GM12878 (cell line): ENCODE results near the gene THBS1. TPM values are rescaled to one million over a fixed set of nuclear protein-coding genes. Genes with fewer than 3 reads are reported as not detected.
A peak's percentile ranks its signal among the peaks of the same experiment; 100 is the strongest.

Source experiments
- ATAC-seq: fragments of 200-7000 bp; cut with Tn5 transposase; 3 replicates; pipeline ENCODE4 v1.9.1; 2020; ENCODE audit warnings: mild to moderate bottlenecking, moderate library complexity
- BruUV-seq: library from RNA; stranded (reverse); fragments of 400-500 nt; replicated peaks from 2 replicates; lab custom pipeline; 2021; lab: Mats Ljungman, UMichigan
- CTCF ChIA-PET: fragments of 300-600 bp; sonication (Branson Sonifier 250); formaldehyde crosslinking; extraction: SDS; loops from one replicate; lab custom pipeline; 2021; ENCODE audit warnings: inconsistent platforms; lab: Yijun Ruan, JAX
- POLR2A ChIA-PET: fragments of 350-600 bp; formaldehyde crosslinking; extraction: SDS; loops from one replicate; lab custom pipeline; 2021; ENCODE audit warnings: inconsistent platforms; lab: Charles Lee
- RAD21 ChIA-PET: fragments of 300-600 bp; sonication (Branson Sonifier 250); formaldehyde crosslinking; loops from one replicate; lab custom pipeline; 2023; ENCODE audit warnings: antibody characterized with exemption; ENCODE audit not compliant: unreplicated experiment; lab: Charles Lee
- SMC1A ChIA-PET: fragments of 300-600 bp; sonication (Branson Sonifier 250); formaldehyde crosslinking; loops from one replicate; lab custom pipeline; 2023; ENCODE audit not compliant: unreplicated experiment, uncharacterized antibody; lab: Charles Lee
- DNase-seq: peaks from one replicate; pipeline ENCODE4 v3.0.0-alpha.2; 2011; ENCODE audit warnings: low read depth, low spot score
- FAIRE-seq: peaks from 3 replicates; lab custom pipeline; 2011; peaks lifted over from hg19 to GRCh38; lab: Jason Lieb, UNC
- H2AFZ ChIP-seq: 2 replicates; pipeline ENCODE4 v1.6.0; 2011; ENCODE audit warnings: low read depth, low read length, control low read depth; ENCODE audit not compliant: control insufficient read depth
- H3K27ac ChIP-seq: 2 replicates; pipeline ENCODE4 v1.5.1; 2011; ENCODE audit warnings: control low read depth; ENCODE audit not compliant: control insufficient read depth, insufficient read depth
- H3K27me3 ChIP-seq, 2 experiments: replicated peaks in 1 of 2; 2 replicates each; pipeline versions ENCODE4 v1.6.0 to v1.6.1; 2011; ENCODE audit warnings: low read length in 1 of 2; ENCODE audit not compliant: control insufficient read depth in 2 of 2, insufficient read depth in 2 of 2
- H3K36me3 ChIP-seq, 2 experiments: 2 replicates each; pipeline ENCODE4 v1.5.1; 2011; ENCODE audit warnings: low read length in 1 of 2; ENCODE audit not compliant: control insufficient read depth in 2 of 2, insufficient read depth in 2 of 2
- H3K4me1 ChIP-seq: 2 replicates; pipeline ENCODE4 v1.6.1; 2011; ENCODE audit warnings: mild to moderate bottlenecking, low read length, moderate library complexity, mixed read lengths; ENCODE audit not compliant: control insufficient read depth, insufficient read depth
- H3K4me2 ChIP-seq: 2 replicates; pipeline ENCODE4 v1.6.0; 2011; ENCODE audit warnings: control low read depth; ENCODE audit not compliant: control insufficient read depth, insufficient read depth
- H3K4me3 ChIP-seq: fragments of 200-600 bp; sonication (generic); 2 replicates; pipeline ENCODE4 v1.5.1; 2016
- H3K79me2 ChIP-seq: 2 replicates; pipeline ENCODE4 v1.6.0; 2011; ENCODE audit warnings: low read length; ENCODE audit not compliant: control insufficient read depth, insufficient read depth
- H3K9ac ChIP-seq: 2 replicates; pipeline ENCODE4 v1.8.0; 2011; ENCODE audit warnings: low read length, control low read depth, mixed read lengths; ENCODE audit not compliant: control insufficient read depth, insufficient read depth
- H3K9me3 ChIP-seq: replicated peaks from 3 replicates; pipeline ENCODE4 v1.5.1; 2011; ENCODE audit warnings: mild to moderate bottlenecking, low read length; ENCODE audit not compliant: control insufficient read depth, insufficient read depth
- H4K20me1 ChIP-seq: 2 replicates; pipeline ENCODE4 v1.6.0; 2011; ENCODE audit not compliant: control insufficient read depth, insufficient read depth
- ATF7 ChIP-seq: fragments of 450-650 bp; IDR thresholded peaks from 2 replicates; pipeline ENCODE4 v1.6.1; 2016; ENCODE audit warnings: low read depth, mild to moderate bottlenecking
- BHLHE40 ChIP-seq, 2 experiments: fragments of 450-650 bp in 1 of 2; IDR thresholded peaks; 2 replicates each; pipeline ENCODE4 v1.6.1; 2011 to 2017; ENCODE audit warnings: low read depth in 2 of 2, borderline replicate concordance in 1 of 2, improper control_type of control experiment in 1 of 2, low read length in 1 of 2, mild to moderate bottlenecking in 1 of 2
- EZH2 ChIP-seq: IDR thresholded peaks from 2 replicates; pipeline ENCODE4 v1.6.1; 2012; ENCODE audit warnings: low read depth, mild to moderate bottlenecking, control low read depth, inconsistent platforms, low read length, borderline replicate concordance; ENCODE audit not compliant: control insufficient read depth
- GABPA ChIP-seq: IDR thresholded peaks from 2 replicates; pipeline ENCODE4 v1.6.1; 2014; ENCODE audit warnings: antibody characterized with exemption, low read depth, mild to moderate bottlenecking, inconsistent platforms
- JUNB ChIP-seq: IDR thresholded peaks from 2 replicates; pipeline ENCODE4 v1.6.1; 2016; ENCODE audit warnings: antibody characterized with exemption, mild to moderate bottlenecking
- JUND ChIP-seq: IDR thresholded peaks from 2 replicates; pipeline ENCODE4 v1.6.1; 2012; ENCODE audit warnings: low read depth, mild to moderate bottlenecking, low read length, improper control_type of control experiment, moderate library complexity
- MYC ChIP-seq: IDR thresholded peaks from 2 replicates; pipeline ENCODE4 v1.6.1; 2011; ENCODE audit warnings: mild to moderate bottlenecking, low read length, moderate library complexity, inconsistent platforms; ENCODE audit not compliant: insufficient read depth, insufficient replicate concordance, insufficient read length, severe bottlenecking
- NBN ChIP-seq: fragments of 450-650 bp; IDR thresholded peaks from 2 replicates; pipeline ENCODE4 v1.6.1; 2016
- PAX5 ChIP-seq: IDR thresholded peaks from 2 replicates; pipeline ENCODE4 v1.6.1; 2011; ENCODE audit warnings: low read depth, low read length, borderline replicate concordance
- RAD51 ChIP-seq: fragments of 450-650 bp; IDR thresholded peaks from 2 replicates; pipeline ENCODE4 v1.6.1; 2016; ENCODE audit warnings: moderate library complexity, mild to moderate bottlenecking, inconsistent platforms
- RB1 ChIP-seq: fragments of 450-650 bp; formaldehyde crosslinking; IDR thresholded peaks from 2 replicates; pipeline ENCODE4 v1.6.1; 2017; ENCODE audit warnings: mild to moderate bottlenecking, borderline replicate concordance
- RELA ChIP-seq: fragments of 450-650 bp; IDR thresholded peaks from 2 replicates; pipeline ENCODE4 v1.8.0; 2014; ENCODE audit warnings: borderline replicate concordance; ENCODE audit not compliant: partially characterized antibody
- ZNF274 ChIP-seq: IDR thresholded peaks from one replicate; pipeline ENCODE4 v1.8.0; 2011; ENCODE audit not compliant: insufficient read length, insufficient read depth
- ZNF384 ChIP-seq: IDR thresholded peaks from 2 replicates; pipeline ENCODE4 v1.6.1; 2012; ENCODE audit warnings: low read depth, mild to moderate bottlenecking, low read length, improper control_type of control experiment, borderline replicate concordance
- WGBS: methylation state at CpG from one replicate; pipeline ENCODE4 v1.1.6; 2016; ENCODE audit warnings: low lambda C conversion rate; ENCODE audit not compliant: insufficient replicate concordance, insufficient coverage; ENCODE audit errors: missing lambda C conversion rate; 5-methylcytosine and 5-hydroxymethylcytosine counted together
- in situ Hi-C: fragments of 300-500 bp; cut with MboI; formaldehyde crosslinking; loops from 9 replicates; pipeline ENCODE4 v1.14.3; 2018; ENCODE audit warnings: mixed read lengths
- intact Hi-C: fragments of 100-400 bp; cut with micrococcal nuclease; formaldehyde crosslinking; loops from one replicate; pipeline ENCODE4 v1.14.2; 2022; ENCODE audit not compliant: unreplicated experiment
- polyA plus RNA-seq, 11 experiments: library from polyadenylated mRNA; depleted of rRNA in 4 of 11; unstranded in 6 of 11; stranded (reverse) in 5 of 11; fragments of >200 nt; fragmentation: Nextera tagmentation in 4 of 11; fragmentation: Illumina TruSeq in 1 of 11; extraction: Ambion mirVana in 4 of 11; extraction: Trizol in 1 of 11; gene quantifications; 1 replicate in 1 of 11; 2 replicates in 10 of 11; pipeline versions ENCODE4 v1.2.1 to v1.2.3, GENCODE V29; 2011 to 2016; ENCODE audit warnings: inconsistent platforms in 2 of 11, missing spikeins in 2 of 11, low read depth in 1 of 11
- total RNA-seq, 4 experiments: library from RNA; depleted of rRNA in 3 of 4; stranded (reverse); fragments of >200 nt in 3 of 4; fragmentation: Illumina TruSeq in 1 of 4; extraction: Trizol in 1 of 4; gene quantifications; 2 replicates each; pipeline versions ENCODE4 v1.2.1 to v1.2.3, GENCODE V29; 2013 to 2021
- TF ChIP-seq, protein P1 (sequence below): IDR thresholded peaks from 2 replicates; pipeline ENCODE4 v1.6.1; 2011; ENCODE audit warnings: low read depth, mild to moderate bottlenecking, low read length, moderate library complexity, borderline replicate concordance; ENCODE audit errors: extremely low read depth
- TF ChIP-seq, protein P2 (sequence below): fragments of 450-650 bp; IDR thresholded peaks from 2 replicates; pipeline ENCODE4 v1.6.1; 2017; ENCODE audit warnings: mild to moderate bottlenecking, moderate library complexity

The THBS1 gene
- total and polyA plus RNA-seq, 10 of the 15 experiments (the other 5 are each of a cell fraction or from before 2014, with no cell fraction given), result under 0.01 to 1.5 (median 0.23) TPM; not detected in 3

DNA sequence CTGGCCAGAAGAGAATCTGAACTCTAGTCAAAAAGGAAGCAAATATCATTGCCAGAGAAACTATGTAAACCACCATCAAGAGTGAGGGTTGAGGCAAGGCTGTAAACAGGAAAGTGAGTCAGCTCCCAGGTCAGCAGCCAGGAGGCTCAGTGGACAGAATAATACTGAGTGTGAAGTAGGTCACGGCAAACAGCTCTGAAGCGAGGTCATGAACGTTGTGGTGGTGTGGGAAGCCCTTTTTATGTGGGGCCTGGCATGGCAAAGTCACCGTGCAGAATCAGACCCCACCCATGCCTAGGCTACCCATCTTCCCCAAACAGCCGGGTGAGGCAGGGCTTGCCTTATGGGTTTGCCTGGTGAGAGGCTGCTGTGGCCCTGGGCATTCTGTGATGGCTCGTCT lies 43.9 kb downstream of the THBS1 start:
- CTCF ChIA-PET, result interaction anchor here (0.7 to 3.1 kb wide), 8 partner anchors 13 to 132 kb away, joined by 3 to 14 read pairs (median 4); no protein-coding TSS in a partner anchor
- Histone ChIP-seq H3K4me3 (no peak overlapping the region), H3K9ac (no peak overlapping the region), H3K4me2 (peak overlapping the region; percentile 50), H2AFZ (no peak overlapping the region), H3K27me3 (no peaks in the 10 kb centered on the region), H3K79me2 (no peaks in the 10 kb centered on the region), H3K36me3 (no peaks in the 10 kb centered on the region), H4K20me1 (no peaks in the 10 kb centered on the region), H3K9me3 (no peaks in the 10 kb centered on the region; the same call in 2 of the 3 replicates), H3K27ac (0 out of 2 replicates have a peak overlapping the region, but pooled peaks have one; percentile 24), H3K4me1 (peaks cover 30% of the 10 kb centered on the region)
- in situ Hi-C loops, result no loop called here
- SMC1A ChIA-PET, result interaction anchor here (1.4 to 5.9 kb wide), 5 partner anchors 15 to 131 kb away, joined by 4 to 44 read pairs (median 32); no protein-coding TSS in a partner anchor
- intact Hi-C loops, result no loop called here
- DNase-seq (peak; percentile 45), ATAC-seq (peak; percentile 75), FAIRE-seq (no peak)
- no TSS peak for BruUV-seq
- 7% methylated on average over 6 of the region's 6 CpGs for WGBS
- RAD21 ChIA-PET, result interaction anchor here (1.5 to 2.4 kb wide), 3 partner anchors 40 to 132 kb away, joined by 3 to 8 read pairs (median 3); no protein-coding TSS in a partner anchor
- POLR2A ChIA-PET, result interaction anchor here (0.5 to 1.5 kb wide), 2 partner anchors 28 to 67 kb away, joined by 3 to 4 read pairs; no protein-coding TSS in a partner anchor
- TF ChIP-seq PAX5 (no peak), ATF7 (peak; percentile 55), JUND (no peak), ZNF274 (no peak), ZNF384 (no peak), RELA (no peak), MYC (no peak), BHLHE40 (IDR thresholded peaks at IDR 0.05; ENCODE audit: borderline replicate concordance in 1 of 2, low read depth in 2 of 2, low read length in 1 of 2) (peak; percentile 18 to 36; a peak in 1 of 4 replicates), JUNB (0 out of 2 replicates have a peak, but pooled peaks have one; percentile 28), GABPA (no peak), RB1 (no peak), RAD51 (no peak), EZH2 (no peak), NBN (no peak)
- TF ChIP-seq, protein P1, sequence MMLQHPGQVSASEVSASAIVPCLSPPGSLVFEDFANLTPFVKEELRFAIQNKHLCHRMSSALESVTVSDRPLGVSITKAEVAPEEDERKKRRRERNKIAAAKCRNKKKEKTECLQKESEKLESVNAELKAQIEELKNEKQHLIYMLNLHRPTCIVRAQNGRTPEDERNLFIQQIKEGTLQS, result no peak
- TF ChIP-seq, protein P2, sequence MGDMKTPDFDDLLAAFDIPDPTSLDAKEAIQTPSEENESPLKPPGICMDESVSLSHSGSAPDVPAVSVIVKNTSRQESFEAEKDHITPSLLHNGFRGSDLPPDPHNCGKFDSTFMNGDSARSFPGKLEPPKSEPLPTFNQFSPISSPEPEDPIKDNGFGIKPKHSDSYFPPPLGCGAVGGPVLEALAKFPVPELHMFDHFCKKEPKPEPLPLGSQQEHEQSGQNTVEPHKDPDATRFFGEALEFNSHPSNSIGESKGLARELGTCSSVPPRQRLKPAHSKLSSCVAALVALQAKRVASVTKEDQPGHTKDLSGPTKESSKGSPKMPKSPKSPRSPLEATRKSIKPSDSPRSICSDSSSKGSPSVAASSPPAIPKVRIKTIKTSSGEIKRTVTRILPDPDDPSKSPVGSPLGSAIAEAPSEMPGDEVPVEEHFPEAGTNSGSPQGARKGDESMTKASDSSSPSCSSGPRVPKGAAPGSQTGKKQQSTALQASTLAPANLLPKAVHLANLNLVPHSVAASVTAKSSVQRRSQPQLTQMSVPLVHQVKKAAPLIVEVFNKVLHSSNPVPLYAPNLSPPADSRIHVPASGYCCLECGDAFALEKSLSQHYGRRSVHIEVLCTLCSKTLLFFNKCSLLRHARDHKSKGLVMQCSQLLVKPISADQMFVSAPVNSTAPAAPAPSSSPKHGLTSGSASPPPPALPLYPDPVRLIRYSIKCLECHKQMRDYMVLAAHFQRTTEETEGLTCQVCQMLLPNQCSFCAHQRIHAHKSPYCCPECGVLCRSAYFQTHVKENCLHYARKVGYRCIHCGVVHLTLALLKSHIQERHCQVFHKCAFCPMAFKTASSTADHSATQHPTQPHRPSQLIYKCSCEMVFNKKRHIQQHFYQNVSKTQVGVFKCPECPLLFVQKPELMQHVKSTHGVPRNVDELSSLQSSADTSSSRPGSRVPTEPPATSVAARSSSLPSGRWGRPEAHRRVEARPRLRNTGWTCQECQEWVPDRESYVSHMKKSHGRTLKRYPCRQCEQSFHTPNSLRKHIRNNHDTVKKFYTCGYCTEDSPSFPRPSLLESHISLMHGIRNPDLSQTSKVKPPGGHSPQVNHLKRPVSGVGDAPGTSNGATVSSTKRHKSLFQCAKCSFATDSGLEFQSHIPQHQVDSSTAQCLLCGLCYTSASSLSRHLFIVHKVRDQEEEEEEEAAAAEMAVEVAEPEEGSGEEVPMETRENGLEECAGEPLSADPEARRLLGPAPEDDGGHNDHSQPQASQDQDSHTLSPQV, result no peak
